ENCODE results near the gene CARMIL3. TPM values are rescaled to one million over a fixed set of nuclear protein-coding genes. Genes with fewer than 3 reads are reported as not detected.
"Not testable (repeated sequence)": the region's sequence is repeated elsewhere in the genome, so short reads cannot be mapped to it uniquely, and the experiment has no call there.

The CARMIL3 gene
- total RNA-seq, 1 experiment from 2014 or later = not detected

GRCh38 chr14:24102357-24103048 is 50.7 kb downstream of the CARMIL3 start:
- ChIA-PET POLR2A (interaction anchor here (0.5 to 1.1 kb wide), 4 partner anchors 9 to 78 kb away, joined by 3 to 4 read pairs (median 3); partner anchors contain the start of genes DCAF11 and NRL), CTCF (interaction anchor here (0.5 to 10.7 kb wide), 9 partner anchors 10 to 1070 kb away, joined by 3 to 272 read pairs (median 4); partner anchors contain the start of genes DCAF11, EMC9, IRF9 and NRL)
- no peak for TF ChIP-seq CTCF (IDR thresholded peaks at IDR 0.05; ENCODE audit: unreplicated experiment)
- peaks cover 3% of the 10 kb centered on the region for H3K4me1 Mint-ChIP-seq (ENCODE audit: insufficient read depth, unreplicated experiment)
- H3K27ac Mint-ChIP-seq (ENCODE audit: low read depth, unreplicated experiment) = no peak overlapping the region
- no peaks in the 10 kb centered on the region for H3K27me3 Mint-ChIP-seq (ENCODE audit: insufficient read depth, unreplicated experiment)
- H3K9me3 Mint-ChIP-seq (ENCODE audit: unreplicated experiment) = no peaks in the 10 kb centered on the region
- no peak overlapping the region for H3K4me3 Mint-ChIP-seq (ENCODE audit: unreplicated experiment)
- intact Hi-C loops (cut with micrococcal nuclease) = no loop called here
- peaks cover 36% of the 10 kb centered on the region for H3K36me3 Mint-ChIP-seq (ENCODE audit: insufficient read depth, unreplicated experiment)
- no peak for DNase-seq (ENCODE audit: unreplicated experiment)
- no TSS peak for BruUV-seq (replicated peaks)

GRCh38 chr14:24103451-24103850 is 51.6 kb downstream of the CARMIL3 start:
- ChIA-PET CTCF (interaction anchor here (0.6 to 10.7 kb wide), 6 partner anchors 11 to 1240 kb away, joined by 3 to 272 read pairs (median 4); partner anchors contain the start of genes DCAF11, IRF9, NRL and PCK2), POLR2A (interaction anchor here (2.6 kb wide), 1 partner anchor 11 kb away, joined by 13 read pairs; the partner anchor contains the start of genes DCAF11 and NRL)
- TF ChIP-seq CTCF (IDR thresholded peaks at IDR 0.05; ENCODE audit: unreplicated experiment) = no peak
- BruUV-seq (replicated peaks) = TSS peak; percentile 40
- DNase-seq (ENCODE audit: unreplicated experiment) = no peak
- intact Hi-C loops (cut with micrococcal nuclease) = no loop called here
- Mint-ChIP-seq H3K27me3 (ENCODE audit: insufficient read depth, unreplicated experiment) (no peaks in the 10 kb centered on the region), H3K27ac (ENCODE audit: low read depth, unreplicated experiment) (no peak overlapping the region), H3K36me3 (ENCODE audit: insufficient read depth, unreplicated experiment) (peaks cover 36% of the 10 kb centered on the region), H3K4me1 (ENCODE audit: insufficient read depth, unreplicated experiment) (peaks cover 6% of the 10 kb centered on the region), H3K9me3 (ENCODE audit: unreplicated experiment) (no peaks in the 10 kb centered on the region), H3K4me3 (ENCODE audit: unreplicated experiment) (no peak overlapping the region)

- not testable (repeated sequence) for H3K27ac Mint-ChIP-seq (ENCODE audit: low read depth, unreplicated experiment); H3K9me3 Mint-ChIP-seq (ENCODE audit: unreplicated experiment); H3K27me3 Mint-ChIP-seq (ENCODE audit: insufficient read depth, unreplicated experiment); H3K4me3 Mint-ChIP-seq (ENCODE audit: unreplicated experiment); DNase-seq (ENCODE audit: unreplicated experiment); BruUV-seq (replicated peaks)
- POLR2A ChIA-PET = interaction anchor here (1.1 to 6.8 kb wide), 3 partner anchors 9 to 125 kb away, joined by 3 to 90 read pairs (median 13); partner anchors contain the start of genes DCAF11, NRL and PCK2
- H3K4me1 Mint-ChIP-seq (ENCODE audit: insufficient read depth, unreplicated experiment) = peaks cover 11% of the 10 kb centered on the region
- intact Hi-C loops (cut with micrococcal nuclease) = loop anchor here (5.0 kb wide), 1 partner anchor 192 kb away; the partner anchor contains the start of genes DHRS1 and NOP9
- CTCF ChIA-PET = interaction anchor here (0.7 to 10.7 kb wide), 7 partner anchors 12 to 919 kb away, joined by 3 to 272 read pairs (median 5); partner anchors contain the start of genes IRF9 and PCK2
- peaks cover 21% of the 10 kb centered on the region for H3K36me3 Mint-ChIP-seq (ENCODE audit: insufficient read depth, unreplicated experiment)
Measured at GRCh38 chr14:24105609-24106239, 53.9 kb downstream of the CARMIL3 start.

GRCh38 chr14:24106672-24107271 is 55.0 kb downstream of the CARMIL3 start:
- H3K36me3 Mint-ChIP-seq (ENCODE audit: insufficient read depth, unreplicated experiment) = peaks cover 10% of the 10 kb centered on the region
- DNase-seq (ENCODE audit: unreplicated experiment) = no peak
- H3K4me1 Mint-ChIP-seq (ENCODE audit: insufficient read depth, unreplicated experiment) = peaks cover 11% of the 10 kb centered on the region
- H3K27me3 Mint-ChIP-seq (ENCODE audit: insufficient read depth, unreplicated experiment) = no peaks in the 10 kb centered on the region
- no TSS peak for BruUV-seq (replicated peaks)
- no peak overlapping the region for H3K4me3 Mint-ChIP-seq (ENCODE audit: unreplicated experiment)
- H3K27ac Mint-ChIP-seq (ENCODE audit: low read depth, unreplicated experiment) = no peak overlapping the region
- H3K9me3 Mint-ChIP-seq (ENCODE audit: unreplicated experiment) = no peaks in the 10 kb centered on the region
- POLR2A ChIA-PET = interaction anchor here (0.6 to 6.8 kb wide), 7 partner anchors 14 to 124 kb away, joined by 3 to 90 read pairs (median 7); partner anchors contain the start of genes EMC9, PCK2 and PSME1
- intact Hi-C loops (cut with micrococcal nuclease) = loop anchor here (5.0 kb wide), 1 partner anchor 191 kb away; the partner anchor contains the start of genes DHRS1 and NOP9
- CTCF ChIA-PET = interaction anchor here (0.6 to 10.7 kb wide), 12 partner anchors 11 to 1447 kb away, joined by 3 to 272 read pairs (median 5); partner anchors contain the start of genes IRF9, PCK2, PSME2 and RNF31
- no peak for TF ChIP-seq CTCF (IDR thresholded peaks at IDR 0.05; ENCODE audit: unreplicated experiment)
